NCI-H1092 treated with DMSO at 0.1 percent for 48 hours (cell line): ENCODE data around the gene DAAM2.

Source experiments
- DNase-seq: peaks from one replicate; lab custom pipeline; 2025; lab: John Stamatoyannopoulos, UW

DAAM2 gene

DNA sequence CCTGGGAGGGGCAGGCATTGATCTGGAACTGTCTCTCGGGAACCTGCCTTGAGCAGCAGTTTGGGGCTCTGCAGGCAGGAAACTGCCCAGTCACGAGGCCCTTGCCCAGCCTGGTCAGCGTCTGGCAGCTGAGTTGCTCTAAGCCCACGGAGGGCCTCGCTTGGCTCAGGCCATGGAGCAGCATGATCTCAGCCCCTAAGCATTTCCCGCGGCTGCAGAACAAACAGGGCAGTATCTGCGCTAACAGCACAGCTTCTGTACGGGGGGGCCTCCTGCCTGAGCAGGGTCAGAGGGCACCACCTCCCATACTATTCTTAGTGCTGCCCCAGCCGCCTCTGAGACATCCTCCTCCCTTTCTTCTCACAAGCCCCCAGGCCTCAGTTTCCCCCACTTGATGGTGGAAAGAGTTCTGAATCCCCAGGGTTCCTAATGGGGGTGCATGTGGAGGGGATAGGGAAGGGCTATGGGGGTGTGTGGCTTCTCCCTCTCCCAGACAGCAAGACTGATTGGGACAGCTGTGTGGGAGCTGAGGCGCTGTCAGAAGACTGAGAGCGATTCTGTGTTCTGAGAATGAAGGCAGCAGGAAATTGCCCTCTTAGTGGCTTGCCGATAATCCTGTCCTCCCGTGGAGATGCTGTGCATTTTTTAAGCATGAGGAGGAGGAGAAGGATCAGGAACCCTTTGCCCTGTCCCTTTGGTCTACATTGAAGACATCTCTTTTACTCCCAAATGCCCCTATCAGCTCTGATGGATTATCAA, 95.7 kb downstream of the DAAM2 start:
- no peak for DNase-seq

- DNase-seq: no peak
Measured at GRCh38 chr6:39889229-39889628, 97.1 kb downstream of the DAAM2 start.

DNA sequence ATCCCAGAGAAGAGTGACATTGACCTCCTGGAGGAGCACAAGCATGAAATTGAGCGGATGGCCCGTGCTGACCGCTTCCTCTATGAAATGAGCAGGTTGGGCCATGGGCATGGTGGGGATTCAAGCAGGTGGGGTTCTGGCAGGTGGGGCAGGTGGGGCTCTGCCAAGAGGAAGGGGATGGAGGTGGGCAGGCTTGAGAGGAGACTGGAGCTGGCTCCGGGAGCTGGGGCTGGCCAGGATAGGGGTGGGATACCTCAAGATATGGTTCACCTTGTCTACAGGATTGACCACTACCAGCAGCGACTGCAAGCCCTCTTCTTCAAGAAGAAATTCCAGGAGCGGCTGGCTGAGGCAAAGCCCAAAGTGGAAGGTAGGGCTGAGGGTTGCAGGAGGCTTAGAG, 99.2 kb downstream of the DAAM2 start:
- DNase-seq: no peak

DNA sequence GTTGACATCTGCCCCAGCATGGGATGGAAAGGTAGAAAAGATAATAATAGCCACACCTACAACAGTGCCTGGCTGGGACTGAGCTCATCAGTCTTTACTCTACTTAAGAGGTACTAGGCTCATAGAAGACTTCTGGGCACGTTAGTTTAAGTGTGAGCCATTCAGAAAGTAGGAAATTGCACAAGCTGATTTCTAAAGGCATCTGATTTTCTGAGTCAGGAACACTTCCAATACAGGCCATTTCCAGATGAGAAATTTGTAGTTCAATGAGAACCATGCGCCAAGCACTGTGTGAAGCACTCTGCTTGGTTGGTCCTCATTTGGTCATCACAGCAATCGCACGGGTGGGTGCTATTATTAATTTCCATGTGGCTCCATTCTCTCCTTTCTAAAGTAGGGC, 99.8 kb downstream of the DAAM2 start:
- no peak for DNase-seq

DNA sequence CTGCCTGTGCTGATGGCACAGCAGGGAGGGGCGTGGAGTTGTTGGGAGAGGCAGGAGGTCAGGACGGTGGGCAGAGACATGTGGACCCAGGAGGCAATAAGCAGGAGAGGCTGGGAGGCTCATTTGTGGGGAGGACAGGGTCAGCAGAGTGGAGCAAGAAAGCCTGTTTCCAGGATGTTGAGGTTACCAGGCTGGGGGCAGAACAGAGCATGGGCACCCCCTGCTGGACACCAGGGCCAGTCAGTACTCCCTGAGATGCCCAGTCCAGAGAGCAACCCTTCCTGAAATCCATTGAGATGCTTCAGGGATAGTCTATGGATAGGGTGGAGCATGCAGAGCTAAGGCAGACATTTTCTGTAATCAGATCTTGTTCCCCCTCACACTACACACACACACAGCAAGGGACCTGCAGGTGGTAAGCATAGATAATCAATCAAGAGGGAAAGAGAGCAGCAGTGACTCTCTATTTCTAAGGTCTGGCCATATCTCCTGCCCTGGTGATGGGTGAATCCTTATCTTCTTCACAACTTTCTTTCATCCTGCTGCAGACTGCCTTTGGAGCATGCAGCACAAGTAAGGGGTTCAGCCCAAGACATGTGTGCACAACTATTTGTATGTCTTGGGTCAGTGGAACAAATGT, 100.4 kb downstream of the DAAM2 start:
- DNase-seq: peak; percentile 43

- no peak for DNase-seq
Measured at GRCh38 chr6:39893286-39893685, 101.1 kb downstream of the DAAM2 start.

GRCh38 chr6:39896701-39897100, 104.5 kb downstream of the DAAM2 start:
- DNase-seq: no peak

DNA sequence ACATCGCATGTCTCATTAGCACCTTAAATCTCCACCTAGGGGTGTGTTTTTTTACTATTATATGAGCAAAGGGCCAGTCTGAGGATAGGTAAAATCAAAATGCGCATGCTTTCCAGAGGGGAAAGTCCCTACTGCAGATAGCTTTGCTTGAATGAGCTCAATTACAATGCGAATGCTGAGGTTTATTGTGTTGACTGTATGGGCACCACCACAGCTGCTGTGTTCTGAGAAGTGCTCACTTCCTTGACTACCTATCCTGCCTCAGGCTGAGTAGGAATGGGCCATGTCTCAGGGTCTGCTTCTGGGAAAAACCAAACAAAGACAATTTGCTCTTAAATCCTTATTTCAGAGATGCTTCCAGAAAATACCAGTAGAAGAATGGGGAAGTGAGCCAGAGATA, 105.5 kb downstream of the DAAM2 start:
- DNase-seq: no peak

- no peak for DNase-seq
Measured at GRCh38 chr6:39898625-39899024, 106.4 kb downstream of the DAAM2 start.

DNA sequence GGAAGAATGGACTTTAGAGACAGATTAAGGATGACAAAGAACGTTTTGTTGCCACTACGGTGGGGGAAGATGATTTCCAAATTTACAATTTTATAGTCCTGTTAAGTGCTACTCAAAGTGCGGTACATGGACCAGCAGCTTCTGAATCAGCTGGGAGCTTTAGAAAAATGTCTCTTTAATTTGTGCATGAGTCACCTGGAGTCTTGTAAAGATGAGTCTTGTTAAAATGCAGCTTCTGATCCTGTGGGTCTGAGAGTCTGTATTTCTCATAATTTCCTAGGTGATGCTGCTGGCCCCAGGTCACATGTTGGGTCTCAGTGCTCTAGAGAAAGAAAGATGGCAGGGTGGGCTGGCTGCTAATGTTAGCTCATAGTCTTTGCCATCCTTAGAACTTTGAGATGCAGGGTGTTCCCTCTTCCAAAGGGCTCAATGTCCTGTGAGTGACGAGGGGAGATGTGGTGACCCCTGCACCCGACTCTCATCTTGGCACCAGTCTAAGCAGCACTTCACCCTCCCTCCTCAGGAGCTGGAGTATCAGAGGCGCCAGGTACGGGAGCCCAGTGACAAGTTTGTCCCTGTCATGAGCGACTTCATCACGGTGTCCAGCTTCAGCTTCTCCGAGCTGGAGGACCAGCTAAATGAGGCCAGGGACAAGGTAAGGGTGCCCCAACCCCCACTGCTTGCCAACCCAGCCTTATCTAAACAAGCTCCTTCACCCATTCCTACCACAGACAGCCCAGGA, 107.5 kb downstream of the DAAM2 start:
- no peak for DNase-seq

DNA sequence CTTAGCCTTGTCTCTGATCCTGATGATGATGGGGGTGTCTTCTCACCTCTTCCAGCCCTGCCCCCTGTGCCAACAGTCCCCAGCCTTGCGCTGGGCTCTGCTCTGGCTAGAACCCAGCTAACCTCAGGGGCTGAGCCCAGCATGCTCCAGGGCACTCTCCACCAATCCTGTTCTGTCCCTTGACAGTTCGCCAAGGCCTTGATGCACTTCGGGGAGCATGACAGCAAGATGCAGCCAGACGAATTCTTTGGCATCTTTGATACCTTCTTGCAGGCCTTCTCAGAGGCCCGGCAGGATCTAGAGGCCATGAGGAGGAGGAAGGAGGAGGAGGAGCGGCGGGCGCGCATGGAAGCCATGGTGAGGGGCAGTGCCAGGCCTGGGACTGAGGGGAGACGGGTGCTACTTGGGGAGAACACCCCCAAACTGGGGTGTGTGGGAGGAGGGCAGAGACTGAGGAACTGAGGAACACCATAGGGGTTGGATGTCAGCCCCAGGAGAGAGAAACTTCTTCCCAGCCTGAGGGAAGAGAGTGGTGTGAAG, 109.0 kb downstream of the DAAM2 start:
- DNase-seq: no peak

DNA sequence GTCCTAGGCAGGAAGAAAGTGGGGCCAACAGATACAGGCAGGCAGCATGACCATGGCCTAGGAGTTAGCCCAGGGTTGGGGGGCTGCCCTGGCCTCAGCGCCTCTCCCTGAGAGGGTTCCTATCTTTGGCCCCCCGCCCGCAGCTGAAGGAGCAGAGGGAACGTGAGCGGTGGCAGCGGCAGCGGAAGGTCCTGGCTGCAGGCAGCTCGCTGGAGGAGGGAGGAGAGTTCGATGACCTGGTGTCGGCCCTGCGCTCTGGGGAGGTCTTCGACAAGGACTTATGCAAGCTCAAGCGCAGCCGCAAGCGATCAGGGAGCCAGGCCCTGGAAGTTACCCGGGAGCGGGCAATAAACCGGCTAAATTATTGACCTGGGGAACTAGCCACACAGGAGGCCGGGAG, 109.5 kb downstream of the DAAM2 start:
- DNase-seq: no peak

- no peak for DNase-seq
Measured at GRCh38 chr6:39902136-39902535, 110.0 kb downstream of the DAAM2 start.

- DNase-seq: no peak
Measured at GRCh38 chr6:39902786-39903465, 110.8 kb downstream of the DAAM2 start.

DNA sequence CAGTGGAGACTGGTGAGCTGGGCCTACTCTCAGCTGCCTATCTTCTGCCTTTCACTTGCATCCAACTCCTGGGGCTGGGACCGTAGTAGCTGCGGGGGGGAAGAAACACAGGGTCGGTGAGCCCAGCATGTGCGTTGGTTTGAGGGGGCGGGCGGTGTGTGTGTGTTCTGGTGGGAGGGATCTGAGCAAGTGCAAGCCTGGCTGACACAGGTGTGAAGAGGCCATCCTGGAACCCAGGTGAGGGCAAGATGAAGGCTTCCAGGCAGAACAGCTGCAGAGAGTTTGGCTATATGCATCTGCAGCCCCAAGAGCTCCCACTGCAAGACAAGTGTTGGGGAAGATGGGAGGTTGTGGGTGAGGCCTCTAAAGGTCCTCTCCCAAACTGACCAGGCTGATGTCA, 111.5 kb downstream of the DAAM2 start:
- DNase-seq: no peak

- DNase-seq: no peak
Measured at GRCh38 chr6:39904946-39905639, 112.9 kb downstream of the DAAM2 start.

DNA sequence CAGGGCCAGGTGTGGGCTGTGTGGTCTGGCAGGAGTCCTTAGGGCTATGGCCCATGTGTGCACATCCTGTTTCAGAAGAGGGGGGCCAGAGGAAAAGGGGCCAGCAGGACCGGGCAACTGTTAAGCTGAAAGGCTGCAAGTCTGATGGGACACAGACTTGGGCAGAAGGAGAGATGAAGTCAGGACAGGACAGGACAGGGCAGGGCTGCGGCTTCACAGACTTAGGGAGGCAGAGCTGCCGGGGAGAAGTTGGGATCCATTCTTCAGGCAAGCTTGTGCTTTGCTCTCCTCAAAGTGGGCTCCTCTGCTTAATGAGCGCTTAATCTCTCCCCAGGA, 113.4 kb downstream of the DAAM2 start:
- DNase-seq: no peak

DNA sequence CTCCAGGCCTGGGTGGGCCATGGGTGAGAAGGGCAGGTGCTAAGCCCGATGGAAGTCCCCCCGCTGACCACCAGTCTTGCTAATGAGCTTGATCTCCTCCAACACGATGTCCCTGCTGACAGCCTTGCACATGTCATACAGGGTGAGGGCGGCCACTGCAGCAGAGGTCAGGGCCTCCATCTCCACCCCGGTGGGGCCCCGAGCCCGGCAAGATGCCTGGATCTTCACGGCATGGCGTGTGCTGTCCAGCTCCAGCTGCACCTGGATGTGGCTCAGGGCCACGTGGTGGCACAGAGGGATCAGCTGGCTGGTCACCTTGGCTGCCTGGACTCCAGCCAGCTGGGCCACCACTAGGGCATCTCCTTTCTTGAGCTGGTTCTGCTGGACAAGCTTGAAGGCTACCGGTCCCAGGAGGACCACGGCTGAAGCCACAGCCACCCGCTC, 114.2 kb downstream of the DAAM2 start:
- DNase-seq: no peak

- DNase-seq: no peak
Measured at GRCh38 chr6:39907871-39908575, 115.8 kb downstream of the DAAM2 start.

GRCh38 chr6:39908838-39909583, 116.8 kb downstream of the DAAM2 start:
- DNase-seq: no peak
